Measurements from ENCODE around the gene SLC37A2. TPM values are rescaled to one million over a fixed set of nuclear protein-coding genes. Genes with fewer than 3 reads are reported as not detected.
"Not testable (repeated sequence)": the region's sequence is repeated elsewhere in the genome, so short reads cannot be mapped to it uniquely, and the experiment has no call there.

Gene SLC37A2
- total RNA-seq, 1 experiment from 2014 or later: 0.23 TPM

DNA sequence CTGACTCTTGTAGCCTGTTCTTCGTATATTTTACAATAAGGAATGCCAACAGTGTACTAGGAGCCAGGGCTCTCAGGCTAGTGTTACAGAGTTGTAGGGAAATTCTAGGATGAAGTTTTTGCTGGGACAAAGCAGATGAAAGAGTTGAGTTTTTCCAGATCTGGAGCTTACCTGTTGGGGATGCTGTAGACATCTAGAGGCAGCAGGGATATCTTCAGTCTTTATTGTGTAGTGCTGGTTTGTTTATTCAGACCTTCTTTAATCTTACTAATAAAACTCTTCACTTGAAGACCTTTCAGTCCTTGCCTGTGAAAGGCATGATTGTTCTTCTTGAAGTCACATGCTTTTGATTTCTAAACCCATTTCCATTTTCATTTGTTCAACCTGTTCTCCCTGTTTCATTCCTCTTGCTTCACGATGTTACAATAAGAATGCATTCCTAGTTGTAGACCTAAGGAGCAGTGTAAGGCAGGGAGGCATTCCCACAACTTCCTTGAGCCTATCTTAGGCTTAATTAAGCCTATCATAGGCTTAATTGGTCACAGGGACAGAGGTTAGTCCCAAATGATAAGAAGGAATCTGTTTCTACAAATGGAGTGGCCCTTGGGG lies 7.9 kb upstream of the SLC37A2 start:
- Histone ChIP-seq H3K27ac (ENCODE audit: low read length) (no peak overlapping the region), H3K36me3 (ENCODE audit: control insufficient read depth, insufficient read depth, low read length) (no peaks in the 10 kb centered on the region), H3K4me3 (ENCODE audit: low read depth in 2 of 2, low read length in 2 of 2) (no peak overlapping the region), H3K27me3 (ENCODE audit: control insufficient read depth, insufficient read depth, low read length) (peaks cover 5% of the 10 kb centered on the region; the same call in 1 of the 2 replicates), H3K4me1 (ENCODE audit: control insufficient read depth, insufficient read depth, low read length) (no peaks in the 10 kb centered on the region), H3K9me3 (ENCODE audit: control insufficient read depth, insufficient read depth, low read depth, low read length) (no peaks in the 10 kb centered on the region)
- ATAC-seq: no peak
- intact Hi-C loops (cut with micrococcal nuclease; ENCODE audit: unreplicated experiment): no loop called here
- ChIA-PET CTCF (no interaction called here), POLR2A (no interaction called here)
- BruUV-seq (replicated peaks): no TSS peak
- no peak for TF ChIP-seq POLR2AphosphoS5 (IDR thresholded peaks at IDR 0.05; ENCODE audit: low read depth, low read length)
- TF ChIP-seq, protein P1, sequence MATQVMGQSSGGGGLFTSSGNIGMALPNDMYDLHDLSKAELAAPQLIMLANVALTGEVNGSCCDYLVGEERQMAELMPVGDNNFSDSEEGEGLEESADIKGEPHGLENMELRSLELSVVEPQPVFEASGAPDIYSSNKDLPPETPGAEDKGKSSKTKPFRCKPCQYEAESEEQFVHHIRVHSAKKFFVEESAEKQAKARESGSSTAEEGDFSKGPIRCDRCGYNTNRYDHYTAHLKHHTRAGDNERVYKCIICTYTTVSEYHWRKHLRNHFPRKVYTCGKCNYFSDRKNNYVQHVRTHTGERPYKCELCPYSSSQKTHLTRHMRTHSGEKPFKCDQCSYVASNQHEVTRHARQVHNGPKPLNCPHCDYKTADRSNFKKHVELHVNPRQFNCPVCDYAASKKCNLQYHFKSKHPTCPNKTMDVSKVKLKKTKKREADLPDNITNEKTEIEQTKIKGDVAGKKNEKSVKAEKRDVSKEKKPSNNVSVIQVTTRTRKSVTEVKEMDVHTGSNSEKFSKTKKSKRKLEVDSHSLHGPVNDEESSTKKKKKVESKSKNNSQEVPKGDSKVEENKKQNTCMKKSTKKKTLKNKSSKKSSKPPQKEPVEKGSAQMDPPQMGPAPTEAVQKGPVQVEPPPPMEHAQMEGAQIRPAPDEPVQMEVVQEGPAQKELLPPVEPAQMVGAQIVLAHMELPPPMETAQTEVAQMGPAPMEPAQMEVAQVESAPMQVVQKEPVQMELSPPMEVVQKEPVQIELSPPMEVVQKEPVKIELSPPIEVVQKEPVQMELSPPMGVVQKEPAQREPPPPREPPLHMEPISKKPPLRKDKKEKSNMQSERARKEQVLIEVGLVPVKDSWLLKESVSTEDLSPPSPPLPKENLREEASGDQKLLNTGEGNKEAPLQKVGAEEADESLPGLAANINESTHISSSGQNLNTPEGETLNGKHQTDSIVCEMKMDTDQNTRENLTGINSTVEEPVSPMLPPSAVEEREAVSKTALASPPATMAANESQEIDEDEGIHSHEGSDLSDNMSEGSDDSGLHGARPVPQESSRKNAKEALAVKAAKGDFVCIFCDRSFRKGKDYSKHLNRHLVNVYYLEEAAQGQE (IDR thresholded peaks at IDR 0.05; ENCODE audit: insufficient read depth in 1 of 2, low read depth in 2 of 2, low read length in 1 of 2): no peak
- TF ChIP-seq TCF7L2 (IDR thresholded peaks at IDR 0.05; ENCODE audit: low read depth, low read length): no peak
- TF ChIP-seq SIN3A (IDR thresholded peaks at IDR 0.05; ENCODE audit: borderline replicate concordance, insufficient read depth, low read depth, low read length): no peak
- TF ChIP-seq, protein P2, sequence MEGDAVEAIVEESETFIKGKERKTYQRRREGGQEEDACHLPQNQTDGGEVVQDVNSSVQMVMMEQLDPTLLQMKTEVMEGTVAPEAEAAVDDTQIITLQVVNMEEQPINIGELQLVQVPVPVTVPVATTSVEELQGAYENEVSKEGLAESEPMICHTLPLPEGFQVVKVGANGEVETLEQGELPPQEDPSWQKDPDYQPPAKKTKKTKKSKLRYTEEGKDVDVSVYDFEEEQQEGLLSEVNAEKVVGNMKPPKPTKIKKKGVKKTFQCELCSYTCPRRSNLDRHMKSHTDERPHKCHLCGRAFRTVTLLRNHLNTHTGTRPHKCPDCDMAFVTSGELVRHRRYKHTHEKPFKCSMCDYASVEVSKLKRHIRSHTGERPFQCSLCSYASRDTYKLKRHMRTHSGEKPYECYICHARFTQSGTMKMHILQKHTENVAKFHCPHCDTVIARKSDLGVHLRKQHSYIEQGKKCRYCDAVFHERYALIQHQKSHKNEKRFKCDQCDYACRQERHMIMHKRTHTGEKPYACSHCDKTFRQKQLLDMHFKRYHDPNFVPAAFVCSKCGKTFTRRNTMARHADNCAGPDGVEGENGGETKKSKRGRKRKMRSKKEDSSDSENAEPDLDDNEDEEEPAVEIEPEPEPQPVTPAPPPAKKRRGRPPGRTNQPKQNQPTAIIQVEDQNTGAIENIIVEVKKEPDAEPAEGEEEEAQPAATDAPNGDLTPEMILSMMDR (IDR thresholded peaks at IDR 0.05): no peak
- no peak for DNase-seq (ENCODE audit: low read depth, low spot score)
- in situ Hi-C loops (cut with HindIII; ENCODE audit: low pct_unique_long_range_greater_than_20kb, low sequenced_read_pairs): no loop called here

DNA sequence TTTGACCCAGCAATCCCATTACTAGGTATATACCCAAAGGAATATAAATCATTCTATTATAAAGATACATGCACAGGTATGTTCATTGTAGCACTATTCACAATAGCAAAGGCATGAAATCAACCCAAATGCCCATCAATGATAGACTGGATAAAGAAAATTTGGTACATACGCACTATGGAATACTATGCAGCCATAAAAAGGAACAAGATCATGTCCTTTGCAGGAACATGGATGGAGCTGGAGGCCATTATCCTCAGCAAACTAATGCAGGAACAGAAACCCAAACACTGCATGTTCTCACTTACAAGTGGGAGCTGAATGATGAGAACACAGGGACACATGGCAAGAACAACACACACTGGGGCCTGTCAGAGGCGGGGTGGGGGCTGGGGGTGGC lies 7.0 kb upstream of the SLC37A2 start:
- BruUV-seq (replicated peaks); H3K4me1 ChIP-seq (ENCODE audit: control insufficient read depth, insufficient read depth, low read length); intact Hi-C loops (cut with micrococcal nuclease; ENCODE audit: unreplicated experiment); H3K27ac ChIP-seq (ENCODE audit: low read length); DNase-seq (ENCODE audit: low read depth, low spot score); H3K27me3 ChIP-seq (ENCODE audit: control insufficient read depth, insufficient read depth, low read length); in situ Hi-C loops (cut with HindIII; ENCODE audit: low pct_unique_long_range_greater_than_20kb, low sequenced_read_pairs); POLR2A ChIA-PET; H3K9me3 ChIP-seq (ENCODE audit: control insufficient read depth, insufficient read depth, low read depth, low read length); H3K36me3 ChIP-seq (ENCODE audit: control insufficient read depth, insufficient read depth, low read length); H3K4me3 ChIP-seq (ENCODE audit: low read depth in 2 of 2, low read length in 2 of 2); ATAC-seq: not testable (repeated sequence)
- CTCF ChIA-PET: interaction anchor here (0.6 kb wide), 1 partner anchor 22 kb away, joined by 5 read pairs; no protein-coding TSS in a partner anchor

DNA sequence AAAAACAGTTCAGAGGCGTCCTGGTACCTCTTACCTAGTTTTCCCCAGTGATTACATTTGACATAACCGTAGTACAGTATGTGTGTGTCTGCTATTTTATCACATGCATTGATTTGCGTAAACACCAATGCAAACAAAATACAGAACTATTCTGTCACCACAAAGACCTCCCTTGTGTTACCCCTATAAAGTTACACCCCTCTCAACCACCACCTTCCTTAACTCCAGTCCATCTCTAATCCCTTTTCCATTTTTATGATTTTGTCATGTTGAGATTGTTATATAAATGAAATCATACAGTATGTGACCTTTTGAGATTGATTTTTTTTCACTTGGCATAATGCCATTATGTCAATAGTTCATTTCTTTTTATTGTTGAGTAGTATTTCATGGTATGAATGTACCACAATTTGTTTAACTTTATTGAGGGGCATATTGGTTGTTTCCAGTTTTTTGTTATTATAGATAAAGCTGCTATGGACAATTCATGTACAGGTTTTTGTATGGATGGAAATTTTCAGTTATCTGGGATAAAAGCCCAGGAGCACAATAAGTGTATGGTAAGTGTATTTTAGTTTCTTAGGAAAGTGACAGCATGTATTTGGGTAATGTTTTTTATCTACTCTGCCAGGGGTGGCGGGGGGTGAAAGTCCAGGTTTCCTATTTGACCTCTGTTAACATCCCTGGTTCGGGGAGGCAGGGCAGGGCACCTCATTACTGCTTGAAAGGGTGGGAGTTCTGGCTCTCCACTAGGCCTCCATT lies 6.0 kb upstream of the SLC37A2 start:
- no peak for TF ChIP-seq SIN3A (IDR thresholded peaks at IDR 0.05; ENCODE audit: borderline replicate concordance, insufficient read depth, low read depth, low read length)
- TF ChIP-seq, protein P1 (IDR thresholded peaks at IDR 0.05; ENCODE audit: insufficient read depth in 1 of 2, low read depth in 2 of 2, low read length in 1 of 2): no peak
- TF ChIP-seq POLR2AphosphoS5 (IDR thresholded peaks at IDR 0.05; ENCODE audit: low read depth, low read length): no peak
- TF ChIP-seq, protein P2 (IDR thresholded peaks at IDR 0.05): no peak
- TF ChIP-seq TCF7L2 (IDR thresholded peaks at IDR 0.05; ENCODE audit: low read depth, low read length): no peak
- no peak for DNase-seq (ENCODE audit: low read depth, low spot score)
- peaks cover 13% of the 10 kb centered on the region; the same call in 1 of the 2 replicates for H3K27me3 ChIP-seq (ENCODE audit: control insufficient read depth, insufficient read depth, low read length)
- H3K4me1 ChIP-seq (ENCODE audit: control insufficient read depth, insufficient read depth, low read length): no peaks in the 10 kb centered on the region
- no peaks in the 10 kb centered on the region for H3K9me3 ChIP-seq (ENCODE audit: control insufficient read depth, insufficient read depth, low read depth, low read length)
- H3K4me3 ChIP-seq (ENCODE audit: low read depth in 2 of 2, low read length in 2 of 2): no peak overlapping the region
- H3K36me3 ChIP-seq (ENCODE audit: control insufficient read depth, insufficient read depth, low read length): no peaks in the 10 kb centered on the region
- intact Hi-C loops (cut with micrococcal nuclease; ENCODE audit: unreplicated experiment): no loop called here
- POLR2A ChIA-PET: no interaction called here
- in situ Hi-C loops (cut with HindIII; ENCODE audit: low pct_unique_long_range_greater_than_20kb, low sequenced_read_pairs): no loop called here
- CTCF ChIA-PET: no interaction called here
- ATAC-seq: no peak
- BruUV-seq (replicated peaks): no TSS peak
- H3K27ac ChIP-seq (ENCODE audit: low read length): no peak overlapping the region

Measured in Panc1 (cell line).